H1 (cell line): ENCODE data around the gene MARCHF9. TPM values are rescaled to one million over a fixed set of nuclear protein-coding genes. Genes with fewer than 3 reads are reported as not detected.

Experiments used
- ATF3 ChIP-seq: IDR thresholded peaks from 2 replicates; pipeline ENCODE4 v1.6.1; 2011; ENCODE audit warnings: low read depth, mild to moderate bottlenecking, low read length; ENCODE audit not compliant: insufficient read depth
- CHD7 ChIP-seq: fragments of 300-600 bp; sonication (generic); IDR thresholded peaks from 2 replicates; pipeline ENCODE4 v1.7.1; 2012; ENCODE audit warnings: low read length, moderate library complexity, mild to moderate bottlenecking, inconsistent platforms; ENCODE audit not compliant: insufficient replicate concordance
- RAD21 ChIP-seq, 2 experiments: IDR thresholded peaks in 1 of 2; conservative IDR thresholded peaks in 1 of 2; 2 replicates each; pipeline ENCODE4 v1.6.1; 2011; ENCODE audit warnings: low read depth in 2 of 2, low read length in 2 of 2, improper control_type of control experiment in 1 of 2, inconsistent platforms in 1 of 2, mild to moderate bottlenecking in 1 of 2, moderate library complexity in 1 of 2
- TAF1 ChIP-seq: IDR thresholded peaks from 2 replicates; pipeline ENCODE4 v1.6.1; 2011; ENCODE audit warnings: mild to moderate bottlenecking, low read depth, low read length
- polyA plus RNA-seq, 7 experiments: library from polyadenylated mRNA; depleted of rRNA in 3 of 7; stranded (reverse) in 5 of 7; unstranded in 2 of 7; fragments of >200 nt in 5 of 7; fragments of 200-250 nt in 2 of 7; gene quantifications; 1 replicate in 5 of 7; 2 replicates in 1 of 7; 4 replicates in 1 of 7; pipeline versions ENCODE4 v1.2.1 to v1.2.3, GENCODE V29; 2011 to 2013; ENCODE audit warnings: missing spikeins in 2 of 7, mixed read lengths in 2 of 7
- total RNA-seq: library from RNA; stranded (reverse); fragmentation: NEBNext Ultra II Directional; extraction: Animal tissue kit (Norgen Biotek cat#: 25700); gene quantifications from 2 replicates; pipeline ENCODE4 v1.2.1, GENCODE V29; 2021

Gene MARCHF9
- total and polyA plus RNA-seq, 2 of the 8 experiments (the other 6 are each of a cell fraction or from before 2014, with no cell fraction given), result 6.4 to 7.8 TPM

GRCh38 chr12:57740656-57741412 is 14.1 kb upstream of the MARCHF9 start (continued):
- TF ChIP-seq CHD7, result no peak
- no peak for TF ChIP-seq ATF3
- no peak for TF ChIP-seq TAF1
- no peak for TF ChIP-seq RAD21 (IDR thresholded peaks at IDR 0.05 in 1 of 2, conservative IDR thresholded peaks at IDR 0.05 in 1 of 2; ENCODE audit: low read depth in 2 of 2, low read length in 2 of 2)
- TF ChIP-seq, all 59 proteins: peak for 0
